ENCODE data around the gene ATXN1. TPM values are rescaled to one million over a fixed set of nuclear protein-coding genes. Genes with fewer than 3 reads are reported as not detected.
"Not testable (repeated sequence)": the region's sequence is repeated elsewhere in the genome, so short reads cannot be mapped to it uniquely, and the experiment has no call there.

Gene ATXN1
- polyA plus RNA-seq, 6 donors from 2014 or later, result 0.14 to 1.2 (median 0.60) TPM; not detected in 1

DNA sequence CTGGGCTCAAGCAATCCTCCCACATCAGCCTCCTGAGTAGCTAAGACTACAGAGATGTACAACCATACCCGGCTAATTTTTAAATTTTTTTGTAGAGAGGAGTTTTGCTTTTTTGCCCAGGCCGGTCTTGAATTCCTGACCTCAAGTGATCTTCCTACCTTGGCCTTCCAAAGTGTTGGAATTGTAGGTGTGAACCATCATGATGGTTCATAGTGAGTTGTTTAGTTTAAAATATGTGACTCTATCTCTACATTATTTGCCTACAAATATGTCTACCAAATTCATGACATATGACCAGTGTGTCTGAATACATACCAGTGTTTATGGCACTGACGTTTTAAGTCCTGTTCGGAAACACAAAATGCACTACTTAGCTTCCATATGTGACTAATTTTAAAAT lies 367.9 kb downstream of the ATXN1 start:
- ATAC-seq (ENCODE audit: low read depth in 2 of 2) (no peak), DNase-seq (no peak)
- Mint-ChIP-seq H3K4me3 (no peak overlapping the region), H3K27me3 (no peaks in the 10 kb centered on the region), H3K36me3 (no peaks in the 10 kb centered on the region), H3K4me1 (no peaks in the 10 kb centered on the region), H3K27ac (peak overlapping the region in 1 of 6 donors; percentile 41), H3K9me3 (no peaks in the 10 kb centered on the region)

DNA sequence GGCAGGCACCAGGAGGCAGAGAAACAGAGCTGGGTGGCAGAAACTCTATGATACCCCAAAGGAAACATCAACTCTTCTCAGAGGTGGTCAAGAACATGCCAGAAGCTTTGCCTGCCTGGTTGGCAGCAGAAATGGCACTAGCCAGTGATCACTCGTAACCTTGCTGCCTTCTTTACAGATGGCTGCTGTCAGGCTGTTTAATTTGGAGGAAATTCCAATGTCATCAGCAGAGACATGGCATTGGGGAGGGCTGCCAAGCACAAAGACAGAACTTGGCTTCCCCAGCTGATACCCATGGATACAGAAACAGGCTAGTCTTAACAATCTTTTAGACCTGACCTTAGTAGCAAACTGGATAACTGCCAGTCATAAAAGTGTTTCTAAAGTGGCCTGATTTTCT lies 369.2 kb downstream of the ATXN1 start:
- Mint-ChIP-seq H3K27me3 (no peaks in the 10 kb centered on the region), H3K4me3 (no peak overlapping the region), H3K4me1 (no peaks in the 10 kb centered on the region), H3K27ac (no peak overlapping the region), H3K36me3 (no peaks in the 10 kb centered on the region), H3K9me3 (no peaks in the 10 kb centered on the region)
- DNase-seq (no peak), ATAC-seq (ENCODE audit: low read depth in 2 of 2) (no peak)

DNA sequence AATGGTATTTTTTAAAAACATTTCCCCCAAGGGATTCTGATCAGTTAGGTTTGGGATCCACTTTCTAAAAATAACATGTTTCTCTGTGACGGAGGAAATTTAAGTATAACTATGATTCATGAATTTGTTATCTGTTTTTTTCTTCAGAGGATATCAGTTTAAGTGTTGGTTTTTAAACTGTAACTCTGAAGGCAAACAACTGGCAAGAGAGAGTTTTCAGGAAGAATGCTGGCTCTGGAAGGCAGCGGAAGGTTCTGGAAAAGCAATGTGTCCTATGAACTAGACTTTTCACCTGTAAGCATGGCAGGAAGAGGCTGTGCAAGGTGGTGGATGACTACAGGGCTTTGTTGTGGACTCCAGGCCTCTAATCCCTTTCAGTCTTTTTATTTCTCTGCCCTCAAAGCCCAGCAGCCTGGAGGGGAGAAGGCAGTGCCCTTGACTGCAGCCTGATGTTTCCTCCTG lies 369.8 kb downstream of the ATXN1 start:
- DNase-seq (no peak), ATAC-seq (ENCODE audit: low read depth in 2 of 2) (no peak)
- Mint-ChIP-seq H3K36me3 (no peaks in the 10 kb centered on the region), H3K9me3 (no peaks in the 10 kb centered on the region), H3K4me1 (no peaks in the 10 kb centered on the region), H3K4me3 (no peak overlapping the region), H3K27ac (no peak overlapping the region), H3K27me3 (no peaks in the 10 kb centered on the region)

DNA sequence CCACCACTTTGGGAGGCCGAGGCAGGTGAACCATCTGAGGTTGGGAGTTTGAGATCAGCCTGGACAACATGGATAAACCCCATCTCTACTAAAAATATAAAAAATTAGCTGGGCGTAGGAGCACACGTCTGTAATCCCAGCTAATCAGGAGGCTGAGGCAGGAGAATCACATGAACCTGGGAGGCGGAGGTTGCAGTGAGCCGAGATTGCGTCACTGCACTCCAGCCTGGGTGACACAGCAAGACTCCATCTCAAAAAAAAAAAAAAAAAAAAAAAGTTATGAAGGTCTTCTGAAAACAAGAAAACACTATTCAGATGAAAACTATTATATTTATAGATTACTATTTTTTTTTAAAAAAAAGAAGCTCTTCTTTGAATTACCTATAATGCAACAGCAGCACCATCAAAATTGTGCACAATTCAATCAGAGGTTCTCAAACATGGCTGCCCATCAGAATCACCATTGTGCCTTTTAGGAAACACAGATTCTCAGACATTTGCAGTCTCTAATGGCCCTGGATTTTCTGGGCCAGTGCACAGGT lies 370.3 kb downstream of the ATXN1 start:
- H3K4me3 Mint-ChIP-seq; H3K27ac Mint-ChIP-seq; H3K36me3 Mint-ChIP-seq; H3K27me3 Mint-ChIP-seq; ATAC-seq (ENCODE audit: low read depth in 2 of 2); H3K4me1 Mint-ChIP-seq; DNase-seq; H3K9me3 Mint-ChIP-seq: not testable (repeated sequence)

DNA sequence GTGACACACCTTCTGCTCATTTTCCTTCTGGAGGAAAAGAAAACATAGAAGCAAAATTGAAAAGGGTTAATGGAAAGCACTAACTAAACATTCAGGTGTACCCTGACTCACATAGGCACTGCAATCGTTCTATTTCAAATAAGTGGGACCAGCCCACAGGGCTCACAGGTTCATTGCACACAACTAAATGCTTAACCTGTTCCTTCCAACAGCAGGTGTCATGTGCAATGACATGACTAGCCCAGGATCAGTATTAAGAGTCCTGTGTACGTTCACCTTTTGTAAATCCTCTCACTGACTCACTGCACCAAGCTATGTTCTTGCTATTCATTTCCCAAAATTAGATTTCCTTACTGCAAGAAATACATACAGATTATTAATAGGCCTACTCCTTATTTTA lies 371.6 kb downstream of the ATXN1 start:
- Mint-ChIP-seq H3K27ac (no peak overlapping the region), H3K27me3 (peaks cover 0 to 5% (median 4%) of the 10 kb centered on the region in 3 donors), H3K4me1 (no peaks in the 10 kb centered on the region), H3K9me3 (no peaks in the 10 kb centered on the region), H3K4me3 (no peak overlapping the region), H3K36me3 (no peaks in the 10 kb centered on the region)
- DNase-seq (no peak), ATAC-seq (ENCODE audit: low read depth in 2 of 2) (no peak)

DNA sequence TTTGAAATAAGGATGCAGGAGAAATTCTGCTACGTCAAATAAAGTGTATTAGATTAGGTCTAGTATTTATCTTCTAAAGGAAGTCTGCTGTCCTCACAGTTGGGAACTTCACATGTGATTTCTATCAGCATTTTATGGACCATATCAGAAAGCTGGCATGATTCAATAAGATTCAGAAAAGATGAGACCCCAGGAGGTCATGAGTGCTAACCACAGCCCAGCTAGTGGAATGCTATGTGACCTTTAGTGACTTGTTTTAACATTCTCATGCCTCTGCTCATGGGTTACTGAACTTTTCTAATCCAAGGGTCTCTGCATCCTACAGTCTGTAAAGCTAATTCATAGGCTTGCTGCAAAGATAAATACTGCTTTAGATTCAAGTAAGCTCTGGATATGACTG lies 372.8 kb downstream of the ATXN1 start:
- H3K36me3 Mint-ChIP-seq, result no peaks in the 10 kb centered on the region
- no peak overlapping the region for H3K27ac Mint-ChIP-seq
- H3K4me1 Mint-ChIP-seq, result no peaks in the 10 kb centered on the region
- no peak for DNase-seq
- no peaks in the 10 kb centered on the region for H3K9me3 Mint-ChIP-seq
- ATAC-seq (ENCODE audit: low read depth in 2 of 2), result no peak
- no peak overlapping the region for H3K4me3 Mint-ChIP-seq
- H3K27me3 Mint-ChIP-seq, result peaks cover 0 to 6% (median 4%) of the 10 kb centered on the region in 3 donors

DNA sequence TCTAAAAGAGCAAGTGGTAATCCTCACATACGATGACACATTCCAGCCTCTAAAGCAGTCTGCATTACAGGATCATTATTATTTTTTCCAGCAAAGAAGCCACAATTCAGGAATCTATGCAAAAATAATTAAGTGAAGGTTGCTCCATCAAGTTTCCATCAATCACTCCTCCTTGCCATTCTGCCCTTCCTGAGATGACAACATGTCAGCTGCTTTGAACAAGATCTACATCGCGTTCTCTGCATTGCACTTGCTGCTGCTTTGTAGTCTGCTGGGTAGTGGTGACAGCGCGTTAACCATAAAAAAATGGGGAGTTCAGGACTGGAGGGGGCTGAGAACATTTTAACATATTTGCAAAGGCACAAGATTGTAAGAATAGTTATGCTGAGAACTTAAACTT lies 375.2 kb downstream of the ATXN1 start:
- no peak for ATAC-seq (ENCODE audit: low read depth in 2 of 2)
- H3K36me3 Mint-ChIP-seq, result no peaks in the 10 kb centered on the region
- peaks cover 0 to 6% (median 4%) of the 10 kb centered on the region in 3 donors for H3K27me3 Mint-ChIP-seq
- no peaks in the 10 kb centered on the region for H3K4me1 Mint-ChIP-seq
- no peak for DNase-seq
- H3K27ac Mint-ChIP-seq, result no peak overlapping the region
- no peak overlapping the region for H3K4me3 Mint-ChIP-seq
- H3K9me3 Mint-ChIP-seq, result no peaks in the 10 kb centered on the region

DNA sequence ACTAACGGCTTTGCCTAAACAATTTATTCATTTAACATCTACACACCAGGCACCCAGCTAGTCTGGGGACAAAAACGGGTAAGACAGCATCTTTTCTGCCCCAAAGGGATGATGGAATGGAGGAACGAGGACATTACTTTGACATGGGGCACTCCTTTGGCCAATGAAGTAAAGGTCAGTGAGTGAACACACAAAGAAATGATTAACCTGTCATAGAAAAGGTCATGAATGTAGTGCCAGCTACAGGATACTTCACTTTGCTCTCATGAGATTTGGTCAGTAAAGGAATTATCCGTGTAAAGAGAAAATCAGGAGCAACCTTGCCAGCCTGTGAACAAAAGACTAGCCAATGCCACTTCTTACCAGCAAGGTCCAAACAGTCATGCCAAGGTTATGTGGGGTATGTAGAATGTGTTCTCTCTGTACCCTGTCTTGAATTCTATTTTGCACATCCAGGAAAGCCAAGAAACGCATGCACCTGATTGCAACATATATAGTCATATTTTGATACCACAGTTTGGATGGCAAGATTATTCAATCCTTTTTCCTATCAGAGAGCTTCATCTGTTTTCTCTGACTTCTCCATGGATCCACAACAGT lies 377.6 kb downstream of the ATXN1 start:
- H3K4me1 Mint-ChIP-seq, result no peaks in the 10 kb centered on the region
- H3K27me3 Mint-ChIP-seq, result peaks cover 0 to 6% (median 4%) of the 10 kb centered on the region in 3 donors
- H3K9me3 Mint-ChIP-seq, result no peaks in the 10 kb centered on the region
- no peaks in the 10 kb centered on the region for H3K36me3 Mint-ChIP-seq
- no peak overlapping the region for H3K27ac Mint-ChIP-seq
- no peak for DNase-seq
- no peak overlapping the region for H3K4me3 Mint-ChIP-seq
- ATAC-seq (ENCODE audit: low read depth in 2 of 2), result no peak

DNA sequence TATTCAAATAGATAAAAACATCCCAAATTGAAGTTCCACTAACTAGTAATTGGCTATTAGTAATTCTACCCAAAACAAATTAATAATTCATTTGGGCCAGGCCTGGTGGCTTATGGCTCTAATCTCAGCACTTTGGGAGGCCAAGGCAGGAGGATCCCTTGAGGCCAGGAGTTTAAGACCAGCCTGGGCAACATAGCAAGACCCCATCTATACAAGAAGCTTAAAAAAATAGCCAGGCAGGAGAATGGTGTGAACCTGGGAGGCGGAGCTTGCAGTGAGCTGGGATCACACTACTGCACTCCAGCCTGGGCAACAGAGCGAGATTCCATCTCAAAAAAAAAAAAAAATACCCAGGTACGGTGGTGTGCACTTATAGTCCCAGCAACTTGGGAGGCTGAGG lies 379.3 kb downstream of the ATXN1 start:
- DNase-seq; H3K4me1 Mint-ChIP-seq; H3K4me3 Mint-ChIP-seq; H3K9me3 Mint-ChIP-seq; ATAC-seq (ENCODE audit: low read depth in 2 of 2); H3K27me3 Mint-ChIP-seq; H3K36me3 Mint-ChIP-seq: not testable (repeated sequence)
- H3K27ac Mint-ChIP-seq, result peak overlapping the region in 1 of 6 donors; percentile 32

DNA sequence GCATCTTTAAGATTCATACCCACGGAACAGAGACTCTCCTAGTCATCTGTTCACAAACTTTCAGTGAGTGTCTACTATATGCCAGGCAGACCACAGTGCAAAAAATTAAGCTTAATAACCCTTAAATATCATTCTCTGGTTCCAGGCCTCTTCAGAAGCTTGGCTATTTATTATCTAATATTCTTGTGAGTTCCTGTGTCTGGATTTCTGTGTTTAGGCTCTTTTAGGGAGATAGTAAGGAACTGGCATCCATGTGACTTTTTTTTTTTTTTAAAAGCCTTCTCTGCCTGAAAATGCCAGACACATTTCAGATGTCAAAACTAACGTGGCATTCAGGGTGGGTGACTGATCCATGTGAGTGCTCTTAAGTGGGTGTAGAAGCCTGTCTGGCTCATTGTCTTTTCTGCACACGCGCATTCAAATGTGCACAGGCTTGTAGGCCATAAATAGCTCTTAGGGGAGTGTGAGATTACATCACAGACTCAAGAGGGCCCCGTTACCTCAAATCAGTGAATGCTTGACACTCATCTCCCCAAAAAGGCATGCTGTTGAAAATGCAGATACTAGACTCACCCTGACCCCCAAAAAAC lies 380.9 kb downstream of the ATXN1 start:
- Mint-ChIP-seq H3K4me3 (no peak overlapping the region), H3K27me3 (peaks cover 0 to 6% (median 0%) of the 10 kb centered on the region in 3 donors), H3K36me3 (no peaks in the 10 kb centered on the region), H3K9me3 (no peaks in the 10 kb centered on the region), H3K4me1 (peaks cover 0 to 6% (median 0%) of the 10 kb centered on the region in 3 donors), H3K27ac (no peak overlapping the region)
- peak in 1 of 2 donors; percentile 40 for ATAC-seq (ENCODE audit: low read depth in 2 of 2)
- no peak for DNase-seq

DNA sequence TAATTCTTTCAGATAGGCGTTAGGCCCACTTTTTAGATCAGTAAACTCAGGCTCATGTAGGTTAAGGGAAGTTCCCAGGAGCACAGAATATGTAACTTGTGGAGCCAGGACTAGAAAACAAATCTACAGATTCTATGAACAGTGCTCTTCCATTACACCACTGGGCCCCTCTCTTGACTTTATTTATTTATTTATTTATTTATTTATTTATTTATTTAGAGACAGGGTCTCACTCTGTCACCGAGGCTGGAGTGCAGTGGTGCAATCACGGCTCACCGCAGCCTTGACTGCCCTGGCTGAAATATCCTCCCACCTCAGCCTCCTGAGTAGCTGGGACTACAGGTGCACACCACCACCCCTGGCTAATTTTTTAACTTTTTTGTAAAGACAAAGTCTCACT lies 382.9 kb downstream of the ATXN1 start:
- H3K4me1 Mint-ChIP-seq, result peaks cover 0 to 10% (median 0%) of the 10 kb centered on the region in 3 donors
- not testable (repeated sequence) for H3K4me3 Mint-ChIP-seq; H3K27ac Mint-ChIP-seq; DNase-seq; H3K27me3 Mint-ChIP-seq; ATAC-seq (ENCODE audit: low read depth in 2 of 2); H3K36me3 Mint-ChIP-seq; H3K9me3 Mint-ChIP-seq

DNA sequence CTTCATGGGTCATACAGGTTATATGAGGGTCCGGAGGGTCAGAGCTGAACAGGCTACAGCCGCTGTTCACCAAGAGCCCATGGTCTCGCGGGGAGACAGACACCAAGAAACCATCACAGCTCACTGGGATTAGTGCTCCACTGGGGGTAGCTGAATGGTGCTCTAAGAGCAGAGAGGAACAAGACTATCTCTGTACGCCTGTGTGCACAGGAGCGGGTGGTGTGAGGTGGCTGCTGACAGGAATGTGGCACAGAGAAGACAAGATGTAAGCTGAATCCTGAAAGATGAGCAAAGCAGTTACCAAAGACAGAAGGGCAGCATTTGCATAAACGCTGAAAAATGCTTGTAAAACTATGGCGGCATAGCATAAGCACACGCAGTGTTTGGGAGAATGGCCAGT lies 383.8 kb downstream of the ATXN1 start:
- H3K4me3 Mint-ChIP-seq, result no peak overlapping the region
- peaks cover 0 to 10% (median 0%) of the 10 kb centered on the region in 3 donors for H3K4me1 Mint-ChIP-seq
- no peaks in the 10 kb centered on the region for H3K36me3 Mint-ChIP-seq
- no peak for DNase-seq
- no peaks in the 10 kb centered on the region for H3K27me3 Mint-ChIP-seq
- H3K9me3 Mint-ChIP-seq, result peaks cover 0 to 5% (median 0%) of the 10 kb centered on the region in 7 donors
- peak overlapping the region in 1 of 6 donors; percentile 22 for H3K27ac Mint-ChIP-seq
- no peak for ATAC-seq (ENCODE audit: low read depth in 2 of 2)

DNA sequence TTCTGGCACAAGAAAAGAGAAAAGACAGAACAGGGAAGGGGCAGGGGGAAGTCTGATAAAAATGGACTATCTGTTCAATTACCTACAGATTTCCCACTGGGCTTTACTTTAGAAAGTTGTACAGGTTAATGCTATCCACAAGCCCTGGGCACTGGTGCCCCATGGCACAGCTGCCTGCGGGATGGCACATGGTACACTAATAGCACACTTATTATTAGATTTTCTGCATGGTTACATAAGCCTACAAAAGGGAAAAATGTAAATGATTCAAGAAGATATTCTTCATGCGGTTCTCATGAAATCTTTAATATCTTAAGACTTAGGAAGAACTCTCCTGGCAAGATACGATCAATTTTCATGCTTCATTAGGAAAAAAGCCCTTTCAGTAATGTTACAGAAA lies 385.4 kb downstream of the ATXN1 start:
- no peaks in the 10 kb centered on the region for H3K27me3 Mint-ChIP-seq
- H3K27ac Mint-ChIP-seq, result no peak overlapping the region
- H3K4me1 Mint-ChIP-seq, result peaks cover 0 to 15% (median 6%) of the 10 kb centered on the region in 3 donors
- DNase-seq, result no peak
- peaks cover 0 to 9% (median 2%) of the 10 kb centered on the region in 7 donors for H3K9me3 Mint-ChIP-seq
- no peaks in the 10 kb centered on the region for H3K36me3 Mint-ChIP-seq
- no peak overlapping the region for H3K4me3 Mint-ChIP-seq
- ATAC-seq (ENCODE audit: low read depth in 2 of 2), result no peak

DNA sequence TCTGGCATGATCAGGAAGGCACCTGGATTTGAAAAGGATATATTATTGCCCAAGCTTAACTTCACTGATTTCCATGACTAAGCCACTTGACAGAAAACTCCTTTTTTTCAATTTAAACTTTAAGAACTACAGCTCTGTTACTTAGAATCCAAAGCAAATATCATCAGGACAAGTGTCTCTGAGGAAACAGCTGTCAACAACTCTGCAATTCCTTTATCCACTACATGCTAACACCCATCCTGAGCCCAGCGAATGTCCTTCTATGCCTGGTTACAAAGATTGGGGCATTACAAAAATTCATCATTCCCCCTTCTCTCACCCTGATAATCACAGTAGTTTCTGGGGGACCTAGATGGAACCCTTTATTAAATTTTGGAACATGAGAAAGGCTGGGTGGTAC lies 386.1 kb downstream of the ATXN1 start:
- H3K4me1 Mint-ChIP-seq, result peaks cover 0 to 17% (median 8%) of the 10 kb centered on the region in 3 donors

More for the DNA sequence above, 386.1 kb downstream of the ATXN1 start:
- ATAC-seq (ENCODE audit: low read depth in 2 of 2) (no peak), DNase-seq (no peak)
- H3K4me3 Mint-ChIP-seq, result peak overlapping the region in 1 of 8 donors; percentile 31
- H3K36me3 Mint-ChIP-seq, result no peaks in the 10 kb centered on the region
- no peaks in the 10 kb centered on the region for H3K27me3 Mint-ChIP-seq
- H3K27ac Mint-ChIP-seq, result peak overlapping the region in 1 of 6 donors; percentile 48
- H3K9me3 Mint-ChIP-seq, result peaks cover 0 to 9% (median 2%) of the 10 kb centered on the region in 7 donors

All from naive B cell (primary cell).